Activated naive CD8-positive, alpha-beta T cell (primary cell): Measurements from ENCODE around the gene AP4E1.
A peak's percentile ranks its signal among the peaks of the same experiment; 100 is the strongest.
"Not testable (repeated sequence)": the region's sequence is repeated elsewhere in the genome, so short reads cannot be mapped to it uniquely, and the experiment has no call there.

ENCODE experiments used
- H3K27ac Mint-ChIP-seq: one replicate; pipeline ENCODE4 v1.8.0; 2021; ENCODE audit warnings: mixed read lengths
- H3K27me3 Mint-ChIP-seq: one replicate; pipeline ENCODE4 v1.8.0; 2021; ENCODE audit warnings: mixed read lengths
- H3K36me3 Mint-ChIP-seq: one replicate; pipeline ENCODE4 v1.8.0; 2021; ENCODE audit warnings: mixed read lengths
- H3K4me1 Mint-ChIP-seq: one replicate; pipeline ENCODE4 v1.8.0; 2021; ENCODE audit warnings: low read depth, mixed read lengths
- H3K4me3 Mint-ChIP-seq: one replicate; pipeline ENCODE4 v1.8.0; 2021; ENCODE audit warnings: mild to moderate bottlenecking, mixed read lengths
- H3K9me3 Mint-ChIP-seq: one replicate; pipeline ENCODE4 v1.8.0; 2021; ENCODE audit warnings: low read depth, mixed read lengths

Gene AP4E1

DNA sequence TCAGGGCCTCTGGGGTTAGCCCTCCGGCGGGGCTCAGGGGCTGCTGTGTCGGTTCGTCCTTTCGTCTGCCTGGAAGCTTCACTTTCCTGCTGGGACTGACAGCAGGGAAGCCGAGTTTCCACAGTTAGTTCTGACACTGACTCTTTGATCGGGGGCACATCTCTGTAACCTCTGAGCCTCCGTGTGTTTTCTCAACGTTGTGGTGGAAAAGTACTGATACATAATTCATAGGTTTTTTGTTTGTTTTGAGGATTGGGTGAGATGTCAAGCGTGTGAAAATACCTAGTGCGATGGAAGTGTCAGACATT lies 481 bp downstream of the AP4E1 start:
- peaks cover 11% of the 10 kb centered on the region for H3K36me3 Mint-ChIP-seq
- H3K27ac Mint-ChIP-seq: peak overlapping the region; percentile 98
- no peaks in the 10 kb centered on the region for H3K9me3 Mint-ChIP-seq
- peaks cover 29% of the 10 kb centered on the region for H3K4me1 Mint-ChIP-seq
- peak overlapping the region; percentile 96 for H3K4me3 Mint-ChIP-seq
- H3K27me3 Mint-ChIP-seq: no peaks in the 10 kb centered on the region

DNA sequence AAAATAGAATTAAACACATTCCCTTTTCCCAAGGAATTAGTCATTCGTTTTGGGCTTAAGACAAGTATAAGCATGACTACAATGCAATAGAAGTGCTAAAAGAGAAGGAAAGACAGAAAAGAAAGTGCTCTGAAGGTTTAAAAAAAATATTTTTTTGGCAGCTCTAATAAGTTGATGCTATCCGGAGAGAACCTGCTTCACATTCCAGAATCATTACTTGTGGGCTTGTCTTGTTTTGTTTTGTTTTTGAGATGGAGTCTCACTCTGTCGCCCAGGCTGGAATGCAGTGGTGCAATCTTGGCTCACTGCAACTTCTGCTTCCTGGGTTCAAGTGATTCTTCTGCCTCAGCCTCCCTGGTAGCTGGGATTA lies 1.9 kb downstream of the AP4E1 start:
- Mint-ChIP-seq H3K36me3 (peaks cover 11% of the 10 kb centered on the region), H3K4me1 (peaks cover 25% of the 10 kb centered on the region), H3K4me3 (peak overlapping the region; percentile 96)
- H3K27me3 Mint-ChIP-seq, H3K27ac Mint-ChIP-seq, H3K9me3 Mint-ChIP-seq: not testable (repeated sequence)

DNA sequence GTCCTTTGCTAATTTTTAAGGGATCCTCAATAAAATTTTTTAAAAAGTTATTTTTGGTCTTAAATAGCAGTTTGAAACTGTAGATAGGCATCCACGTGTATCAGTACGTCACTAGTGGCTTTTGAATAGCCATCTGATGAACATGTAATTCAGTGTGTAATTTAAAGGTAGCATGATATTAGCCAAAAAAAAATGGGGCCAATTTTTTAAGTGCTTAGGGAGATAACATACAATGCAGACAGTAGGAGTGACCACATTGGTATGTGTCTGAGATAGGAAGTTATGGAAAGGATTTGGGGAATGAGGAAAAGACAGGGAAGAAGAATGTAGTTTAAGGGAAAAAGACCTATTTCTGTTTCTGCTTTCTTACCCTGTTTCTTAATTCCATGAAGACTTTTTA lies 2.5 kb downstream of the AP4E1 start:
- no peaks in the 10 kb centered on the region for H3K27me3 Mint-ChIP-seq
- H3K27ac Mint-ChIP-seq: no peak overlapping the region
- H3K4me1 Mint-ChIP-seq: peaks cover 25% of the 10 kb centered on the region
- H3K9me3 Mint-ChIP-seq: no peaks in the 10 kb centered on the region
- peak overlapping the region; percentile 96 for H3K4me3 Mint-ChIP-seq
- peaks cover 11% of the 10 kb centered on the region for H3K36me3 Mint-ChIP-seq

DNA sequence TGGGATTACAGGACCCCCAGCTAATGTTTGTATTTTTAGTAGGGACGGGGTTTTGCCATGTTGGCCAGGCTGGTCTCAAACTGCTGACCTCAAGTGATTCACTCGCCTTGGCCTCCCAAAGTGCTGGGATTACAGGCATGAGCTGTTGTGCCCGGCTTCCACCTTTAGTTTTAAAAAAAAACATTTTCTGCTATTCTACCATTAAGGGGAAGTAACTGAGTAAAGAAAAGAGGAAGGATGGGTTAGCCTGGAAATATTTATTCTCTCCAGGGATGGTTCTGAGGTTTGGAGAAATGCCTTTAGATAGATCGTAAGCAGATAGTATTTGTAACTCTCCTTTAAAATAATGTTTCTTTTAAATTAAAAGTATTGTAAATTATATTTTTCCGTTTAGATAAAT lies 3.1 kb downstream of the AP4E1 start:
- H3K4me3 Mint-ChIP-seq: no peak overlapping the region
- no peak overlapping the region for H3K27ac Mint-ChIP-seq
- H3K36me3 Mint-ChIP-seq: peaks cover 13% of the 10 kb centered on the region
- no peaks in the 10 kb centered on the region for H3K27me3 Mint-ChIP-seq
- no peaks in the 10 kb centered on the region for H3K9me3 Mint-ChIP-seq
- H3K4me1 Mint-ChIP-seq: peaks cover 27% of the 10 kb centered on the region

DNA sequence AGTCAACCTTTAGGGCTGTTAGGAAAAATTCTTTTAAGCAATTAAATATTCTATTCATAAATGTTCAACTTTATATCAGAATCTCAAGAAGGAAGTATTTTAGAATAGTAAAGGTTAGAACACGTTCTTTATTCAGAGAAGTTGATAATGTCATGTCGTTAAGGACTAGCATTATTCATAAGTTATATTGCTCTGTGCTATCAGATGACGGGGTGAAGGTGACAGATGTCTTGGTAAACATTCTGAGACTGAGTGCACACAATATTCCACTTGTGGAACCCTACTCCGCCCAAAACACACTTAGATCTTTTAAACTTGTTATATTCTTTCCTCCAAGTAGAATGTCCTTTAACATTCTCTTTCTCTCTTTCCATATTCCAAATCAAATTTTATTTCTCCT lies 7.9 kb downstream of the AP4E1 start:
- Mint-ChIP-seq H3K27ac (peak overlapping the region; percentile 28), H3K27me3 (no peaks in the 10 kb centered on the region), H3K36me3 (peaks cover 16% of the 10 kb centered on the region), H3K9me3 (no peaks in the 10 kb centered on the region), H3K4me3 (no peak overlapping the region), H3K4me1 (peaks cover 19% of the 10 kb centered on the region)

DNA sequence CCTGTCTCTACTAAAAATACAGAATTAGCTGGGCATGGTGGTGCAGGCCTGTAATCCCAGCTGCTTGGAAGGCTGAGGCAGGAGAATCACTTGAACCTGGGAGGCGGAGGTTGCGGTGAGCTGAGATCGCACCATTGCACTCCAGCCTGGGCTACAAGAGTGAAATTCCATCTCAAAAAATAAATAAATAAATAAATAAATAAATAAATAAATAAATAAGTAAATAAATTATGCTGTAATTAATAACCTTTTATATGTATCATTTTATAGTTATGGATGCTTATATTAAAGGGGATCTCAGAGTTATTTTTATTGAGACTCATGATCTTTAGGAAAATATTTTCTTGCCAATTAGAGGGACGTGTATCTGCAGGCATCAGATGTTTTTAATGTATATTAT lies 10.9 kb downstream of the AP4E1 start:
- not testable (repeated sequence) for H3K9me3 Mint-ChIP-seq, H3K4me3 Mint-ChIP-seq, H3K27me3 Mint-ChIP-seq, H3K27ac Mint-ChIP-seq
- Mint-ChIP-seq H3K4me1 (peaks cover 15% of the 10 kb centered on the region), H3K36me3 (peaks cover 12% of the 10 kb centered on the region)

DNA sequence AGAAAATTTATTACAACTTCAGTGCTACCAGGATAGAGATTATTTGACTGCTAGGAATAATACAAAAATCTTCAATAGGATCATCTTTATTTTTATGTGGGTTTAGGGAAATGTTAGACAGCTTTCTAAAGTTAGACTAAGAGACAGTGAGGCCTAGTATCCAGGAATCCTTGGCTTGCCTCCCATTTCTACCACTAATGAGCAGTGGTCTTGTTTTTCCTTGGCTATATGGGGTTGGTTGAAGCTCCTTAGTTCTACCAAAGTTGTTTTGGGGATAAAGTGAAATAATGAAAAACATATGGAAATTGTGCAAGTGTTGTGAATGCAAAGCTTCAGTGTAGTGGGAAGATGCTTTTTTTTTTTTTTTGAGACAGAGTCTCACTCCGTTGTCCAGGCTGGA lies 16.8 kb downstream of the AP4E1 start:
- H3K4me1 Mint-ChIP-seq: peaks cover 3% of the 10 kb centered on the region
- no peak overlapping the region for H3K27ac Mint-ChIP-seq
- H3K9me3 Mint-ChIP-seq: no peaks in the 10 kb centered on the region
- peaks cover 11% of the 10 kb centered on the region for H3K36me3 Mint-ChIP-seq
- no peaks in the 10 kb centered on the region for H3K27me3 Mint-ChIP-seq
- no peak overlapping the region for H3K4me3 Mint-ChIP-seq

DNA sequence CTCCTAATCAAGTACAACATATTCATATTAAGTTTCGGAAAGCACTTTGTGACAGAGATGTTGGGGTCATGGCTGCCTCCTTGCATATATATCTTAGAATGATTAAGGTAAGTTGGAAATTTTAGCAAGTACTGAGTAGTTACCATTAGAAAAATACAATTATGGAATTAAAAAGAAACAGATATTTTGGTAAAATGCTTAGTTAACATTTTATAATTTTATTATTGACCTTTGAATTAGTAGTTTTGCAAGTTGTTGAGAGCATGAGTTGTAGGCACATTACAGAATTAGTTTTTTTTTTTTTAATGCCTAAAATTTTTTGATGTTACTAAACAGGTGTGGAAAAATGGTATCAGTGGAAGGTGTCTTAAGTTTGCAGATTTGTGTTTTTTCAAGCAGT lies 20.6 kb downstream of the AP4E1 start:
- H3K27me3 Mint-ChIP-seq: no peaks in the 10 kb centered on the region
- no peaks in the 10 kb centered on the region for H3K9me3 Mint-ChIP-seq
- peaks cover 8% of the 10 kb centered on the region for H3K36me3 Mint-ChIP-seq
- peaks cover 2% of the 10 kb centered on the region for H3K4me1 Mint-ChIP-seq
- no peak overlapping the region for H3K27ac Mint-ChIP-seq
- H3K4me3 Mint-ChIP-seq: no peak overlapping the region

DNA sequence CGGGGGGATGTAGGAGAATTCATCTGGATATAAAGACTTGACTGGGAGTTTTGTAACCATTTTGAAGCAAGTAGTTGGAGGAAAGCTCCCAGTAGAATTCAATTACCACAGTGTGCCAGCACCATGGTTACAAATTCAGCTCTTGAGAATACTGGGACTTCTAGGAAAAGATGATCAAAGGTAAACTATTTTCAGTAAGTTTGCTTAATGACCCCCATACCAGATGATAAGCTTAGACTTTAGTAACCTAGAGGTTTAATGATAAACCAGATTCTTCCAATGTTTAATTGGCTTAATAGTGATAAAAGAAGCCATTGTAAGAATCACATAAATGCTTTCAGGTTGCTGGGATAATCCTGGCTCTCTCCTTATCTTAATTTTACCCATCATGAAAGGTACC lies 22.3 kb downstream of the AP4E1 start:
- H3K4me3 Mint-ChIP-seq: no peak overlapping the region
- H3K9me3 Mint-ChIP-seq: no peaks in the 10 kb centered on the region
- no peak overlapping the region for H3K27ac Mint-ChIP-seq
- peaks cover 5% of the 10 kb centered on the region for H3K36me3 Mint-ChIP-seq
- H3K27me3 Mint-ChIP-seq: no peaks in the 10 kb centered on the region
- peaks cover 2% of the 10 kb centered on the region for H3K4me1 Mint-ChIP-seq

DNA sequence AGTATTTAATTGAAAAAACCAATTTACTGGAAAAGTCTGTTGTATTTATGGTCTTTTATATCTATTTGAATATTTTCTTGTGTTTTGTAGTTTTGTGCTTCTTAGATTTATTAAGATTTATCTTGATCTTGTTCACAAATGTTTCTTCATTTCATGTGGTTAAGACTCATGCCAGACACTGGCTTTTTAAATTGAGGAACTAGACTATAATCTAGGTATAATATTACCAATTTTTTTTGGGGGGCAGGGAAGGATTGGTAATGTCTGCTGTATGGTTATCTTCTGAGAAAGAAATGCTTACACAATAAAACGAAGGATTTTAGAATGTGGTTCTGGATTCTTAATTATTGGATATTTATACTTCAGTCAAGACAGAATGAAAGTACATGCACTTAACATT lies 24.9 kb downstream of the AP4E1 start:
- Mint-ChIP-seq H3K4me1 (peaks cover 2% of the 10 kb centered on the region), H3K9me3 (no peaks in the 10 kb centered on the region), H3K27me3 (no peaks in the 10 kb centered on the region), H3K27ac (no peak overlapping the region), H3K4me3 (no peak overlapping the region), H3K36me3 (peaks cover 6% of the 10 kb centered on the region)

DNA sequence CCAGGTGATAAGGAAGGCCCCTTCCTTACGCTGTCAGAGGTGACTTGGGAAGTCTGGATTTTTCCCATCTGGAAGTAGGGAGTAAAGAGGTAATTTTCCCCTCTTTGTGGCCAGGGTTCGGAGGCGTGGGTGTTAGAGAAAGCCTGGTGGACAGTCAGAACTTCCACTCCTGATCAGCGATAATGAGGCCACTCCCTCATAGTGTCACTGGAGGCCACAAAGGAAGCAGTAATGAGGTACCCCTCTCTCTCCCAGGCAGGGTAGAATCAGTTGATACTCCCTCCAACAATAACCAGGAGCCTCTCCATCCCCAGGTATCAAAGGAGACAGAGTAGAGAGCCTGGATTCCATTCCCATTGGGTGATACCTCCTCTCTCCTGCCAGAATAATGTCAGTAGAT lies 30.0 kb downstream of the AP4E1 start:
- H3K36me3 Mint-ChIP-seq: peaks cover 10% of the 10 kb centered on the region
- H3K9me3 Mint-ChIP-seq: no peaks in the 10 kb centered on the region
- H3K4me1 Mint-ChIP-seq: no peaks in the 10 kb centered on the region
- H3K4me3 Mint-ChIP-seq: no peak overlapping the region
- no peaks in the 10 kb centered on the region for H3K27me3 Mint-ChIP-seq
- no peak overlapping the region for H3K27ac Mint-ChIP-seq

DNA sequence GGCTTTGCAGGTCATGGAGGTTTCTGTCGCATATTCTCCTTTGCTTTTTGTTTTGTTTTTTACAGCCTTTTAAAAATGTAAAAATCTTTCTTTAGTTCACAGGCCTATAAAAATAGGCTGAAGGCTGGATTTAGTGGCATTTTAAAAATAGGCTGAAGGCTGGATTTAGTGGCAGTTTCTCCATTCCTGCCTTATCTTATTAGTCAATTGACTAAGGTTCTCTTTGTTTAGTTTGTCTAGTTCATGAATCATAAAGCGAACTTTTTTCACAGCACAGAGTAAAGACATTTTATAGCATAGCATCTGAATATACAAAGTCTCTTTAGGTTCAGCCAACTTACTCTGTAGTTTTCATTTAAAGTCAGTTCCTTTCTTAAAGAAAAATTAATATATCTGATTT lies 31.4 kb downstream of the AP4E1 start:
- peaks cover 16% of the 10 kb centered on the region for H3K36me3 Mint-ChIP-seq
- no peaks in the 10 kb centered on the region for H3K4me1 Mint-ChIP-seq
- H3K27ac Mint-ChIP-seq: no peak overlapping the region
- no peaks in the 10 kb centered on the region for H3K27me3 Mint-ChIP-seq
- H3K4me3 Mint-ChIP-seq: no peak overlapping the region
- no peaks in the 10 kb centered on the region for H3K9me3 Mint-ChIP-seq

DNA sequence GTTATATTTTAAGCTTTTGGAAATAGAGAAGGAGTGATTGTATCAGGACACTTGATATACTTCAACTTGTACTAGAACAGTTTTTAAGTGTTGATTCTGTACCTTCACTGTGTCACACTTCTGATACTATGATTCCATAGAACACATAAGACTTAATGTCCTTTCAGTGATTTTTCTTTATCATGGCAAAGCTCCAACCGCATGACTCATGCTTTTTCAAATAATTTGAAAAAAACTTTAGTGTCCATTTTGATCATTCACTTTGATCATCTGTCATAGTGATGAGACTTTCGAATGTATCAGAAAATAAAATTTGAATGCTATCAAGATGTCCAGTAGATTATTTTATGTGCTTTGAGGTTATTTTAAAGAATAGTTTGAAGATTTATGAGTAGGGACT lies 32.0 kb downstream of the AP4E1 start:
- Mint-ChIP-seq H3K27ac (no peak overlapping the region), H3K27me3 (no peaks in the 10 kb centered on the region), H3K36me3 (peaks cover 19% of the 10 kb centered on the region), H3K4me3 (no peak overlapping the region), H3K4me1 (no peaks in the 10 kb centered on the region), H3K9me3 (no peaks in the 10 kb centered on the region)

DNA sequence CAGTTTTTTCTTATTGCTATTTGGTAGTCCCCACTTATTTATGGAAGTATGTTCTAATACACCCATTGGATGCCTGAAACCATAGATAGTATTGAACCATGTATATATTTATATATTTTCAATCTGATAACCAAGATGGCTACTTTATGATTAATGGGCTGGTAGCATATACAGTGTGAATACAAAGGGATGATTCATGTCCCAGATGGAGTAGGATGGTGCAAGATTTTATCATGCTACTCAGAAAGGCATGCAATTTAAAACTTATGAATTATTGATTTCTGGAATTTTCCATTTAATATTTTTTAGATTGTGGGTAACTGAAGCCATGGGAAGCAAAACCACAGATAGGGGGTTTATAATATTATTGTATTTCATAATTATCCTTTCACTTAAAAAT lies 35.2 kb downstream of the AP4E1 start:
- Mint-ChIP-seq H3K36me3 (peaks cover 20% of the 10 kb centered on the region), H3K9me3 (no peaks in the 10 kb centered on the region), H3K4me1 (no peaks in the 10 kb centered on the region), H3K27ac (no peak overlapping the region), H3K27me3 (no peaks in the 10 kb centered on the region), H3K4me3 (no peak overlapping the region)

DNA sequence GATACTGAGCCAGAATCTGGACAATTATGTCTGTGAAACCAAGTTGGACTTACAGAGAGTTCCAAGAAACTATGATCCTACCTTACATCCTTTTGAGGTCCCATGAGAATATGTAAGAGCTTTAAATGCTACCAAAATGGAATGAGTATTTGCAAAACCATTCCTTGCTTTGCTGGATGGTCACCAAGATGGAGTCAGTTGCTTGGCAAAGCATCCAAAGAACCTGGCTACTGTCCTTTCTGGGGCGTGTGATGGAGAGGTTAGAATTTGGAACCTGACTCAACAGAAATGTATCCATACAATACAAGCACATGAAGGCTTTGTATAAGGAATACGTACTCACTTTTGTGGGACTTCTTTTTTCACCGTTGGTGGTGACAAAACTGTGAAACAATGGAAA lies 36.2 kb downstream of the AP4E1 start:
- H3K36me3 Mint-ChIP-seq: peaks cover 23% of the 10 kb centered on the region

DNA sequence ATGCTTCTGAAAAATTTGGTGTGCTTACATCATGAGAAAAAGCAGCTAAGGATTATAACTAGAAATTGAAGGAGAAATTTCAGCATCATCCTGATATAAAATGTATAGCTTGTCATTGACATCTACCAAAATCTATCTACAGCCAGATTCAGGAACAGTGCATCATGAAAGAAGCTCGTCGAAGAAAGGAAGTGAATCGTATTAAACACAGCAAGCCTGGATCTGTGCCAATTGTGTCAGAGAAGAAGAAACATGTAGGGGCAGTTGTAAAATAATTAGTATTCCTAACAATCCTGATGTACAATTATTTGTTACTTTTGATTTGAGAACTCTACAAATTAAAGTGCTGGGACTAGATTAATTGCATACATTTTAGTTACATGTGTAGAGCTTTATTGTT lies 37.2 kb downstream of the AP4E1 start:
- no peak overlapping the region for H3K4me3 Mint-ChIP-seq
- H3K36me3 Mint-ChIP-seq: peaks cover 29% of the 10 kb centered on the region
- H3K9me3 Mint-ChIP-seq: no peaks in the 10 kb centered on the region
- H3K27me3 Mint-ChIP-seq: no peaks in the 10 kb centered on the region
- H3K27ac Mint-ChIP-seq: no peak overlapping the region
- H3K4me1 Mint-ChIP-seq: no peaks in the 10 kb centered on the region

More for the DNA sequence above, 36.2 kb downstream of the AP4E1 start:
- H3K27ac Mint-ChIP-seq: no peak overlapping the region
- no peak overlapping the region for H3K4me3 Mint-ChIP-seq
- no peaks in the 10 kb centered on the region for H3K9me3 Mint-ChIP-seq
- H3K27me3 Mint-ChIP-seq: no peaks in the 10 kb centered on the region
- H3K4me1 Mint-ChIP-seq: no peaks in the 10 kb centered on the region

DNA sequence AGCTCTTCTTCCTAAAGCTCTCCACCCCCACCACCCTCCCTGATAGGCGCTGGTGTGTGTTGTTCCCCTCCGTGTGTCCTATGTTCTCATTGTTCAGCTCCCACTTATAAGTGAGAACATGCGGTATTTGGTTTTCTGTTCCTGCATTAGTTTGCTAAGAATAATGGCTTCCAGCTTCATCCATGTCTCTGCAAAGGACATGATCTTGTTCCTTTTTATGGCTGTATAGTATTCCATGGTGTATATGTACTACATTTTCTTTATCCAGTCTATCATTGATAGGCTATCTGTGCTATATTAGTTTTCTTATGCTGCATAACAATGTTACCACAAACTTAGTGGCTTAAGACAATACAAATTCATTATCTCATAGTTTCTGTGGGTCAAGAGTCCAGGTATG lies 42.3 kb downstream of the AP4E1 start:
- H3K9me3 Mint-ChIP-seq, H3K4me1 Mint-ChIP-seq, H3K4me3 Mint-ChIP-seq, H3K27me3 Mint-ChIP-seq, H3K27ac Mint-ChIP-seq: not testable (repeated sequence)
- peaks cover 51% of the 10 kb centered on the region for H3K36me3 Mint-ChIP-seq
